Measurements from ENCODE around the gene IRAK1. TPM values are rescaled to one million over a fixed set of nuclear protein-coding genes. Genes with fewer than 3 reads are reported as not detected.
"Not testable (repeated sequence)": the region's sequence is repeated elsewhere in the genome, so short reads cannot be mapped to it uniquely, and the experiment has no call there.

Gene IRAK1
- total and polyA plus RNA-seq, 11 donors, result 22.0 to 89.3 (median 29.7) TPM

- Histone ChIP-seq H3K4me3 (no peak overlapping the region), H3K9me3 (no peaks in the 10 kb centered on the region), H3K4me1 (peaks cover 0 to 22% (median 0%) of the 10 kb centered on the region in 12 donors), H3K36me3 (no peaks in the 10 kb centered on the region), H3K27ac (no peak overlapping the region), H3K27me3 (peaks cover 0 to 60% (median 0%) of the 10 kb centered on the region in 9 donors)
- DNase-seq (no peak), ATAC-seq (no peak)
- TF ChIP-seq POLR2A (IDR thresholded peaks at IDR 0.05), result no peak
- TF ChIP-seq CTCF (IDR thresholded peaks at IDR 0.05), result no peak
- 56 to 87% (median 64%) methylated on average over 5 of the region's 5 CpGs for WGBS, 4 donors
- intact Hi-C loops (cut with DNase I), result no loop called here
Observed at GRCh38 chrX:154000051-154000450, 19.7 kb downstream of the IRAK1 start.

GRCh38 chrX:153999359-154000037 is 20.2 kb downstream of the IRAK1 start:
- DNase-seq (no peak), ATAC-seq (no peak)
- no peak for TF ChIP-seq POLR2A (IDR thresholded peaks at IDR 0.05)
- Histone ChIP-seq H3K36me3 (no peaks in the 10 kb centered on the region), H3K27ac (no peak overlapping the region), H3K9me3 (no peaks in the 10 kb centered on the region), H3K27me3 (peaks cover 0 to 60% (median 0%) of the 10 kb centered on the region in 9 donors), H3K4me1 (peaks cover 0 to 22% (median 0%) of the 10 kb centered on the region in 12 donors), H3K4me3 (no peak overlapping the region)
- intact Hi-C loops (cut with DNase I), result loop anchor here in 1 of 10 donors (10.0 kb wide), 1 partner anchor 375 kb away; no protein-coding TSS in a partner anchor
- 53 to 73% (median 63%) methylated on average over 15 to 19 of the region's 19 CpGs for WGBS, 4 donors

GRCh38 chrX:153995504-153995903 is 24.2 kb downstream of the IRAK1 start:
- intact Hi-C loops (cut with DNase I), result loop anchor here in 1 of 10 donors (10.0 kb wide), 1 partner anchor 371 kb away; no protein-coding TSS in a partner anchor
- ATAC-seq (no peak), DNase-seq (no peak)
- TF ChIP-seq CTCF (IDR thresholded peaks at IDR 0.05) (no peak), POLR2A (IDR thresholded peaks at IDR 0.05) (no peak)
- Histone ChIP-seq H3K27ac (no peak overlapping the region), H3K4me1 (peaks cover 0 to 6% (median 0%) of the 10 kb centered on the region in 12 donors), H3K36me3 (no peaks in the 10 kb centered on the region), H3K27me3 (peaks cover 0 to 47% (median 0%) of the 10 kb centered on the region in 9 donors), H3K9me3 (no peaks in the 10 kb centered on the region), H3K4me3 (no peak overlapping the region)
- 92 to 97% (median 94%) methylated on average over 8 of the region's 8 CpGs for WGBS, 4 donors

DNA sequence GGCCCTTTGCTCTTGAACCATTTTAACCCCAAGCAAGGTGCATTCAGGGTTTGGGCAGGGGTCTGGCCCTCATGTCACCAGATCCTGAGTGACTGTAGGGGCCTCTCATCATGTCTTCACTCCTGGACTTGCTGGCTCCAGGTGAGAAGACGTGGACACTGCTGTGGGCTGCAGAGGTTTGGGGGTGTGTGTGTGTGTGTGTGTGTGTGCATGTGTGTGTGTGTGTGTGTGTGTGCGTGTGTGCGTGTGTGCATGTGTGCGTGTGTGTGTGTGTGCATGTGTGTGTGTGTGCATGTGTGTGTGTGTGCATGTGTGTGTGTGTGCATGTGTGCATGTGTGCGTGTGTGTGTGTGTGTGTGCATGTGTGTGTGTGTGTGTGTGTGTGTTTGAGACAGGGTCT is 25.3 kb downstream of the IRAK1 start:
- H3K4me1 ChIP-seq, ATAC-seq, DNase-seq, H3K4me3 ChIP-seq, H3K36me3 ChIP-seq, H3K9me3 ChIP-seq, H3K27ac ChIP-seq: not testable (repeated sequence)
- WGBS, 4 donors, result 47 to 92% (median 77%) methylated on average over 1 to 5 of the region's 5 CpGs
- H3K27me3 ChIP-seq, result peaks cover 0 to 44% (median 0%) of the 10 kb centered on the region in 9 donors
- intact Hi-C loops (cut with DNase I), result loop anchor here in 1 of 10 donors (10.0 kb wide), 1 partner anchor 370 kb away; no protein-coding TSS in a partner anchor

DNA sequence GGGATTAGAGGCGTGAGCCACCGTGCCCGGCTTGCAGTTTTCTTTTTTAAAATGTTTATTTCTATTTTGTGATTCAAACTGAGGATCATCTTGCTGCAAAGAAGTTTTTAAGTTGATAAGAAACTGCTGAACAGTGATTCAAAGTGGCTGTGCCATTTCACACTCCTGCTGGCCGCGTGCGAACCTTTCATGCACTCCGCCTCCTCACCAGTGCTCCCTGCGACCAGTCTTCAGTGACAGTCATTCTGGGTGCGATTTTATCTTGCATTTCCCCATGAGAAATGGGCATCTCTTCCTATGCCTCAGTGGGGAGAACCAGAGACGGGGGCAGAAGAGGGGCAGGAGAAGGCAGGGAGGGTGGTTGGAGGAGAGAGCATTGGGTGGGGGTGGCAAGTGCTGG is 25.7 kb downstream of the IRAK1 start:
- Histone ChIP-seq H3K4me1 (no peaks in the 10 kb centered on the region), H3K27me3 (peaks cover 0 to 41% (median 0%) of the 10 kb centered on the region in 9 donors), H3K9me3 (no peaks in the 10 kb centered on the region), H3K4me3 (no peak overlapping the region), H3K27ac (no peak overlapping the region), H3K36me3 (no peaks in the 10 kb centered on the region)
- WGBS, 4 donors, result 81 to 89% (median 85%) methylated on average over 10 of the region's 10 CpGs
- ATAC-seq (no peak), DNase-seq (no peak)
- TF ChIP-seq POLR2A (IDR thresholded peaks at IDR 0.05) (no peak), CTCF (IDR thresholded peaks at IDR 0.05) (no peak)
- intact Hi-C loops (cut with DNase I), result loop anchor here in 1 of 10 donors (10.0 kb wide), 1 partner anchor 369 kb away; no protein-coding TSS in a partner anchor

Measured in heart left ventricle (tissue), 16 donors.